Smooth muscle cell (in vitro differentiated cells): ENCODE measurements around the gene UBE2D3. TPM values are rescaled to one million over a fixed set of nuclear protein-coding genes. Genes with fewer than 3 reads are reported as not detected.

ENCODE experiments used
- DNase-seq: peaks from one replicate; lab custom pipeline; 2025; ENCODE audit not compliant: unreplicated experiment; lab: John Stamatoyannopoulos, UW
- H2AFZ ChIP-seq: fragments of 200-600 bp; sonication (generic); 2 replicates; pipeline ENCODE4 v1.6.0; 2016; ENCODE audit warnings: antibody characterized with exemption, low read depth, mild to moderate bottlenecking
- H3F3A ChIP-seq: fragments of 200-600 bp; sonication (generic); 2 replicates; pipeline ENCODE4 v1.6.0; 2017; ENCODE audit warnings: antibody characterized with exemption, low read depth
- H3K27ac ChIP-seq: fragments of 200-600 bp; sonication (generic); 2 replicates; pipeline ENCODE4 v1.5.1; 2016; ENCODE audit warnings: low read depth, mild to moderate bottlenecking
- H3K27me3 ChIP-seq: fragments of 200-600 bp; sonication (generic); 2 replicates; pipeline ENCODE4 v1.6.1; 2016; ENCODE audit warnings: low read depth, mild to moderate bottlenecking
- H3K36me3 ChIP-seq: fragments of 200-600 bp; sonication (generic); 2 replicates; pipeline ENCODE4 v1.5.1; 2016; ENCODE audit warnings: low read depth
- H3K4me1 ChIP-seq: fragments of 200-600 bp; sonication (generic); 2 replicates; pipeline ENCODE4 v1.5.1; 2016; ENCODE audit warnings: low read depth
- H3K4me2 ChIP-seq: fragments of 200-600 bp; sonication (generic); 2 replicates; pipeline ENCODE4 v1.6.0; 2016; ENCODE audit warnings: mild to moderate bottlenecking
- H3K4me3 ChIP-seq: fragments of 200-600 bp; sonication (generic); 2 replicates; pipeline ENCODE4 v1.5.1; 2016; ENCODE audit warnings: mild to moderate bottlenecking
- H3K79me2 ChIP-seq: fragments of 200-600 bp; sonication (generic); 2 replicates; pipeline ENCODE4 v1.6.0; 2016; ENCODE audit warnings: low read depth, mild to moderate bottlenecking
- H3K9ac ChIP-seq: fragments of 200-600 bp; sonication (generic); 2 replicates; pipeline ENCODE4 v1.6.0; 2016; ENCODE audit warnings: low read depth
- H3K9me3 ChIP-seq: fragments of 200-600 bp; sonication (generic); replicated peaks from 2 replicates; pipeline ENCODE4 v1.5.1; 2016; ENCODE audit warnings: low read depth
- H4K20me1 ChIP-seq: fragments of 200-600 bp; sonication (generic); 2 replicates; pipeline ENCODE4 v1.6.0; 2016; ENCODE audit warnings: low read depth
- WGBS: methylation state at CpG from one replicate; pipeline ENCODE4 v1.1.7; 2016; ENCODE audit warnings: low lambda C conversion rate; 5-methylcytosine and 5-hydroxymethylcytosine counted together
- polyA plus RNA-seq: library from polyadenylated mRNA; unstranded; fragments of >200 nt; fragmentation: Nextera tagmentation; extraction: Ambion mirVana; gene quantifications from 2 replicates; pipeline ENCODE4 v1.2.1, GENCODE V29; 2016
- total RNA-seq: library from RNA; depleted of rRNA; stranded (reverse); fragments of >200 nt; gene quantifications from 2 replicates; pipeline ENCODE4 v1.2.3, GENCODE V29; 2014
- TF ChIP-seq, protein P1 (sequence below): fragments of 200-600 bp; sonication (generic); IDR thresholded peaks from 2 replicates; pipeline ENCODE4 v1.5.1; 2017; ENCODE audit warnings: borderline replicate concordance, mild to moderate bottlenecking, antibody characterized with exemption; ENCODE audit not compliant: insufficient read depth, poor library complexity, severe bottlenecking

The UBE2D3 gene
- total and polyA plus RNA-seq, 2 experiments from 2014 or later: 305 to 703 TPM

DNA sequence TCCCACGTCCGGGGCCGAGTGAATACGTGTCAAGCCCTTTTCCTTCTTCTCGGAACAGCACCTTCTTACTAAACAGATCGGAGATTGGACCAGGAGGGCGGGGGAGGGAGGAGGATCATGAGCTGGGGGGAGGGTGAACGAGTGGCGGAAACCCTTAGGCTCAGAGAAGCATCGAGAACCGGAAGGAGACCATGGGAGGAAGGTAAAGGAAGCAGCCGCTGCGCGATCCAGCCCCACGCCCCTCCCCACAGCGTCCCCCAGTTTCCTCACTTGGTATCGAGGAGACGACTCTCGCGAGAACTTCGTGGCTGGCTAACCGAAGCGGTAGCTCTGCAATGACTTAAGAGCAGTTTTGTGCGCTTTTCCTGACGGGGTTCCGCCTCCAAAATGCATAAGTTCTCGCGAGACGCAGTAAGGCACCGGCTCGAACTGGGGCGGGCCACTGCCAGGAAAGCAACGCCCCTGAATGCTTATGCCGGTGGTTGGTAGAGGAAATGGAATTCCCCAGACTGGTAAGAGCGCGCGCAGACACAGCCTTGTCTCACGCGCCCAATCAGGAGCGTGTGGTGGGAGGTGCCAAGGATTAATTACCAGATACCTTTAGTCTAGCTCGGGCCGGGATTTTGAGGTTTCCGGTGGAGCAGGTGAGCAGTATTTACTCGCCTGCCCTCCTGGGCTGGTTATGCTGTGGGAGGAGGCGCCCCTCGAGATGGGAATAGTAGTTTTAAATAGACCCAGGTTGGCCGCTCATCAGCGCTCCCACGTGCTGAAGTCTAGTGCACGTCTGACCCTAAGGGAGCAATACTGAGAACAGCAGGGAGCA lies 534 bp upstream of the UBE2D3 start:
- Histone ChIP-seq H3K9me3 (no peaks in the 10 kb centered on the region), H3K79me2 (peaks cover 66% of the 10 kb centered on the region), H3K4me1 (peaks cover 26% of the 10 kb centered on the region), H4K20me1 (peaks cover 38% of the 10 kb centered on the region), H3K27me3 (no peaks in the 10 kb centered on the region), H3F3A (peaks cover 26% of the 10 kb centered on the region), H3K36me3 (no peaks in the 10 kb centered on the region), H2AFZ (peak overlapping the region; percentile 24), H3K4me3 (peak overlapping the region; percentile 85), H3K4me2 (peak overlapping the region; percentile 93), H3K9ac (peak overlapping the region; percentile 99), H3K27ac (peak overlapping the region; percentile 98)
- WGBS: 1% methylated on average over 50 of the region's 50 CpGs
- peak; percentile 99 for DNase-seq
- TF ChIP-seq, protein P1, sequence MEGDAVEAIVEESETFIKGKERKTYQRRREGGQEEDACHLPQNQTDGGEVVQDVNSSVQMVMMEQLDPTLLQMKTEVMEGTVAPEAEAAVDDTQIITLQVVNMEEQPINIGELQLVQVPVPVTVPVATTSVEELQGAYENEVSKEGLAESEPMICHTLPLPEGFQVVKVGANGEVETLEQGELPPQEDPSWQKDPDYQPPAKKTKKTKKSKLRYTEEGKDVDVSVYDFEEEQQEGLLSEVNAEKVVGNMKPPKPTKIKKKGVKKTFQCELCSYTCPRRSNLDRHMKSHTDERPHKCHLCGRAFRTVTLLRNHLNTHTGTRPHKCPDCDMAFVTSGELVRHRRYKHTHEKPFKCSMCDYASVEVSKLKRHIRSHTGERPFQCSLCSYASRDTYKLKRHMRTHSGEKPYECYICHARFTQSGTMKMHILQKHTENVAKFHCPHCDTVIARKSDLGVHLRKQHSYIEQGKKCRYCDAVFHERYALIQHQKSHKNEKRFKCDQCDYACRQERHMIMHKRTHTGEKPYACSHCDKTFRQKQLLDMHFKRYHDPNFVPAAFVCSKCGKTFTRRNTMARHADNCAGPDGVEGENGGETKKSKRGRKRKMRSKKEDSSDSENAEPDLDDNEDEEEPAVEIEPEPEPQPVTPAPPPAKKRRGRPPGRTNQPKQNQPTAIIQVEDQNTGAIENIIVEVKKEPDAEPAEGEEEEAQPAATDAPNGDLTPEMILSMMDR: no peak

DNA sequence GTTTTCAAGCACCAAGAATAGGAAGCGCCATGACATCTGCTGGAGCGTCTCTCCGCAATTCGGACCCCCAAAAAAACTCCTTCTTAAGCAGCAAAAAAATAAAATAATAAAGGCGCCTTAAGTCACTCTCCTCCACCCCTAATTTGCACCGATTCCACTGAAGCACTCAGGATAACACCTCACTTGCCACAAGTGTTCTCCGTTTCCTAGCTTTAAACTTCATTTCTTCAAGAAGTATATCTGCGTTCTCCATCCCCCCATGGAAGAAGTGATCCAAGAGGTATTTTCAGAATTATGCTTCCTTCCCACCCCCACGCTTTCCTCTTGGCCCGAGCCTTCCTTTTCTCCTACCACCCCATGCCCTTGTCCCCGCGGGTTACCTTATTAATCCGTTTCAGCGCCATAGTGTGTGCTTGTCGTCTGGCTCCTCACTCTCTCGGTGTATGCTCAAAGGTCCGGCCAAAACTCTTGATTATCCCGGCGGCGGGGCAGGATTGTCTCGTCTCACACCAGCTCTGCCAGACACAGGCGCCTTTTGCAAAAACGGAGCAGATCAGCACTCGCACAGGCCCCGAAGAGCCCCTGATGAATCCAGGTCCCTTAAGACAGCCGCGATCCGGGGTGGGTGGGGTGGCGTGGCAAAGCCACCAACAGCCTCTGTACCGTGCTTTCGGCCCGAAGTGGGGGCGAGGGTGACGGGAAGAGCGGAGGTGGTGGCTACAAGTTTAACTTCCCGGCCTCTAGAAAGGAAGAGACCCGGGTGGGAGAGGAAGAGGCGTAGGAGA lies 1.1 kb downstream of the UBE2D3 start:
- Histone ChIP-seq H3F3A (peaks cover 26% of the 10 kb centered on the region), H3K4me2 (peak overlapping the region; percentile 93), H3K79me2 (peaks cover 79% of the 10 kb centered on the region), H3K36me3 (peaks cover 3% of the 10 kb centered on the region), H3K4me1 (peaks cover 40% of the 10 kb centered on the region), H2AFZ (no peak overlapping the region), H3K4me3 (peak overlapping the region; percentile 85), H3K9ac (peak overlapping the region; percentile 99), H3K27me3 (no peaks in the 10 kb centered on the region), H3K9me3 (no peaks in the 10 kb centered on the region), H4K20me1 (peaks cover 54% of the 10 kb centered on the region), H3K27ac (peak overlapping the region; percentile 98)
- no peak for DNase-seq
- TF ChIP-seq, protein P1: no peak
- under 1% methylated on average over 38 of the region's 38 CpGs for WGBS

GRCh38 chr4:102825261-102826091 lies 1.9 kb downstream of the UBE2D3 start:
- DNase-seq: no peak
- Histone ChIP-seq H3F3A (peaks cover 26% of the 10 kb centered on the region), H3K4me3 (peak overlapping the region; percentile 85), H2AFZ (no peak overlapping the region), H3K79me2 (peaks cover 79% of the 10 kb centered on the region), H3K27me3 (no peaks in the 10 kb centered on the region), H3K9me3 (no peaks in the 10 kb centered on the region), H3K36me3 (peaks cover 3% of the 10 kb centered on the region), H3K4me1 (peaks cover 48% of the 10 kb centered on the region), H3K9ac (peak overlapping the region; percentile 99), H3K4me2 (peak overlapping the region; percentile 93), H4K20me1 (peaks cover 62% of the 10 kb centered on the region), H3K27ac (peak overlapping the region; percentile 98)
- TF ChIP-seq, protein P1: no peak
- WGBS: 2% methylated on average over 23 of the region's 23 CpGs
